ENCODE data around the gene CCDC192. TPM values are rescaled to one million over a fixed set of nuclear protein-coding genes. Genes with fewer than 3 reads are reported as not detected.

Gene CCDC192
- total and polyA plus RNA-seq, 10 of the 15 experiments (the other 5 are each of a cell fraction or from before 2014, with no cell fraction given), result 0.20 to 0.79 (median 0.32) TPM; not detected in 4

DNA sequence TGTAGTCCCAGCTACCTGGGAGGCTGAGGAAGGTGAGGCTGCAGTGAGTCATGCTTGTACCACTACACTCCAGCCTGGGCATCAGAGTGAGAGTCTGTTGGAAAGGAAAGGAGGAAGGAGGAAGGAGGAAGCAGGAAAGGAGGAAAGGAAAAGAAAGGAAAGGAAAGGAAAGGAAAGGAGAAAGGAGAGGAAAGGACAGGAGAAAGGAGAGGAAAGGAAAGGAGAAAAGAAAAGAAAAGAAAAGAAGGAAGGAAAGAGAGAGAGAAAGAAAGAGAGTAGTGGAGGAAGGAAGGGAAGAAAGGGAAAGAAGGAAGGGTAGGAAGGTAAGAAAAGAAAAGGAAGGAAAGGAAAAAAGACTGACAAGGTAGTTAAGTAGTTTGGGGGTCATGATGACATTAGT is 217.7 kb downstream of the CCDC192 start (continued):
- no peak for TF ChIP-seq ZBED1 (IDR thresholded peaks at IDR 0.05; ENCODE audit: borderline replicate concordance)
- no peak for TF ChIP-seq CHD2 (IDR thresholded peaks at IDR 0.05; ENCODE audit: borderline replicate concordance, low read depth, low read length)

DNA sequence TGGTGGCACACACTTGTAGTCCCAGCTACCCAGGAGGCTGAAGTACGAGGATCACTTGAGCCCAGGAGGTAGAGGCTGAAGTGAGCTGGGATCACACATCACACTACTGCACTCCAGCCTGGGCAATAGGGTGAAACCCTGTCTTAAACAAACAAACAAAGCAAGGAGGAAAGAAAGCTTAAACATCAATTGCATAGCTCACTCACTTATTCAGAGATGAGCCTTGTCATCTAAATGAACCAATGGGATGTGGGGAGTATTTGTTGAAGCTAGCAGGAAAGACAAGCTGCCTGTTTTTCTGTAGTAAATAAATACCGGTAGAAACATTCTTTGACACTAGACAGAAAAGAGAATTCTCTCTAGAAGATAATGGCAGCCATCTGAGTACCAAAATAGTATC is 219.4 kb downstream of the CCDC192 start:
- RAD21 ChIA-PET (ENCODE audit: unreplicated experiment), result interaction anchor here (1.1 to 1.7 kb wide), 2 partner anchors 16 to 47 kb away, joined by 3 read pairs; no protein-coding TSS in a partner anchor
- no TSS peak for BruUV-seq (replicated peaks)
- no peak for DNase-seq (ENCODE audit: low read depth, low spot score)
- ATAC-seq, result no peak
- TF ChIP-seq, protein P1, sequence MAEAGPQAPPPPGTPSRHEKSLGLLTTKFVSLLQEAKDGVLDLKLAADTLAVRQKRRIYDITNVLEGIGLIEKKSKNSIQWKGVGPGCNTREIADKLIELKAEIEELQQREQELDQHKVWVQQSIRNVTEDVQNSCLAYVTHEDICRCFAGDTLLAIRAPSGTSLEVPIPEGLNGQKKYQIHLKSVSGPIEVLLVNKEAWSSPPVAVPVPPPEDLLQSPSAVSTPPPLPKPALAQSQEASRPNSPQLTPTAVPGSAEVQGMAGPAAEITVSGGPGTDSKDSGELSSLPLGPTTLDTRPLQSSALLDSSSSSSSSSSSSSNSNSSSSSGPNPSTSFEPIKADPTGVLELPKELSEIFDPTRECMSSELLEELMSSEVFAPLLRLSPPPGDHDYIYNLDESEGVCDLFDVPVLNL (IDR thresholded peaks at IDR 0.05; ENCODE audit: low read depth, low read length), result no peak
- no peak for TF ChIP-seq RCOR1 (conservative IDR thresholded peaks at IDR 0.05; ENCODE audit: low read depth, low read length)
- no peak for TF ChIP-seq ATF2 (IDR thresholded peaks at IDR 0.05; ENCODE audit: low read length)
- TF ChIP-seq NRF1 (conservative IDR thresholded peaks at IDR 0.05; ENCODE audit: low read depth, low read length), result no peak
- no peak for TF ChIP-seq BHLHE40 (IDR thresholded peaks at IDR 0.05; ENCODE audit: borderline replicate concordance in 1 of 2, low read depth in 2 of 2, low read length in 1 of 2)
- no peak for TF ChIP-seq PAX5 (IDR thresholded peaks at IDR 0.05; ENCODE audit: borderline replicate concordance, low read depth, low read length)
- no peak for TF ChIP-seq IRF4 (IDR thresholded peaks at IDR 0.05; ENCODE audit: low read depth, low read length)
- no peak for TF ChIP-seq SMARCA5 (IDR thresholded peaks at IDR 0.05)
- TF ChIP-seq CHD1 (IDR thresholded peaks at IDR 0.05; ENCODE audit: low read depth, low read length), result no peak
- SMC1A ChIA-PET (ENCODE audit: uncharacterized antibody, unreplicated experiment), result interaction anchor here (0.5 to 3.3 kb wide), 8 partner anchors 9 to 391 kb away, joined by 3 to 12 read pairs (median 4); no protein-coding TSS in a partner anchor
- Histone ChIP-seq H3K9ac (ENCODE audit: control insufficient read depth, insufficient read depth, low read length) (no peak overlapping the region), H2AFZ (ENCODE audit: control insufficient read depth, low read depth, low read length) (no peak overlapping the region), H3K9me3 (replicated peaks; ENCODE audit: control insufficient read depth, insufficient read depth, low read length) (no peaks in the 10 kb centered on the region), H3K79me2 (ENCODE audit: control insufficient read depth, insufficient read depth, low read length) (no peaks in the 10 kb centered on the region), H3K27ac (ENCODE audit: control insufficient read depth, insufficient read depth) (no peak overlapping the region), H3K4me2 (ENCODE audit: control insufficient read depth, insufficient read depth) (no peak overlapping the region), H3K4me3 (no peak overlapping the region), H3K27me3 (replicated peaks in 1 of 2; ENCODE audit: control insufficient read depth in 2 of 2, insufficient read depth in 2 of 2, low read length in 1 of 2) (no peaks in the 10 kb centered on the region), H4K20me1 (ENCODE audit: control insufficient read depth, insufficient read depth) (no peaks in the 10 kb centered on the region), H3K4me1 (ENCODE audit: control insufficient read depth, insufficient read depth, low read length) (peaks cover 2% of the 10 kb centered on the region), H3K36me3 (ENCODE audit: control insufficient read depth in 2 of 2, insufficient read depth in 2 of 2, low read length in 1 of 2) (no peaks in the 10 kb centered on the region)
- CTCF ChIA-PET, result interaction anchor here (0.6 to 2.6 kb wide), 4 partner anchors 9 to 386 kb away, joined by 3 to 16 read pairs (median 8); no protein-coding TSS in a partner anchor
- WGBS (ENCODE audit: insufficient coverage, insufficient replicate concordance, low lambda C conversion rate, missing lambda C conversion rate), result 52% methylated on average over 2 of the region's 2 CpGs
- FAIRE-seq, result no peak
- POLR2A ChIA-PET, result no interaction called here
- intact Hi-C loops (cut with micrococcal nuclease; ENCODE audit: unreplicated experiment), result no loop called here
- in situ Hi-C loops (cut with MboI), result no loop called here

Measured in GM12878 (cell line).